GM21529 (cell line): Measurements from ENCODE around the gene TMEM114.
A peak's percentile ranks its signal among the peaks of the same experiment; 100 is the strongest.

Experiments used
- ATAC-seq: cut with Tn5 transposase; IDR thresholded peaks from one replicate; pipeline ENCODE4 v1.9.1; 2021; ENCODE audit not compliant: unreplicated experiment

The TMEM114 gene

DNA sequence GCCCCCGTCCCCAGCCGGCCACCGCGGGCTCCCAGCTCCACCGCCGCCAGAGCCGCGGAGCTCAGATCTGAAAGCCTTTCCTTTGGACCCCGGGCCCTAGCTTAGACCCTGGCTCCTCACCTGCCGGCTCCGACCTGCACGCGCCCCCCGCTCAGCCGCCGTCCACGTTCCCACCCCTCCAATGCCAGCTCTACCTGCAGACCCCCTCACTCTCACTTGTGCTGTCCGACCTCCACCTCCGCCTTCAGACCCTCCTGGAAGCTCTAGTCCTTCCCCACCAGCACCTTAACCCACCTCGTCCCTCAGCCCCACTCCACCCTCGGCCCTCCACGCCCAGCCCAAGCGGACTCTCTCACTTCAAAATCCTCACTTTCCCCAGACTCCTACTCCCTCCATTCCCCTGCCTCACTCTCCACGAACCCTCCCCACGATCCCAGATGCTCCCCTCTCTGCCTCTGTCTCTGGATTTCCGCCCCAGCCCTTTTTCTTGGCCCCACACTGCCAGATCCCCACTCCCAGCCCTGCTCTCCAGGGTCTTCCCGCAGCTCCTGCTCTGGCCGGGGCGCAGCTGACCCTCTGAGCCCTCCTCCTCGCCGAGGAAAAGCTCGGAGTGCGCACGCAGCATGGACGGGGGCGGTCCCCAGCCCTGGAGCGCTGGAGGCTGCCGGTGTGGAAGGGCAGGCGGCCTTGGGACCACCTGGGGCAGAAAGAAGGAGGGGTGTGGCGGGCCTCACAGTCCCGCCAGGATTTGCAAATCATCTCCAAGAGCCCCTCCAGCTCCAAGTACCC, at the start of gene TMEM114:
Gene TMEM114 (minus strand): TSS at position 612 of the 789 bp plus-strand sequence. CDS start 673 bp downstream, outside the sequence.
- no peak for ATAC-seq

DNA sequence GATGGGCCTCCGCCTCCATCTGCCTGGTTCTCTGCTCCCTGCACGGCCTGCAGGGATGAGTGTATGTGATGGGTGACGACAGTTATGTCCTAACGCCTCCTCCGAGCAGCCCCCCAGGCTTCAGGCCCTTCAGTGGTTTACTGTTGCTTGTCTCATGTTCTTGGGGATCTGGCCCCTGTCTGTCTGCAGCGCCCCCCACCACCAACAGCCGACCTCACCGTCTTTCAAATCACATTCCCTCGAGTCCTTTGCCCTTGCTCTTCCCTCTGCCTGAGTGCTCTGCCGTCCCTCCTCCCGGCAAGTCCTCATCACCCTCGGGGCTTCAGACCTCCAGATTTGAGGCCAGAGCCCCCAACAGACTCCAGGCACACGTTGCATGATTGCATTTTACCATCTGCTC, 49.4 kb upstream of the TMEM114 start:
- no peak for ATAC-seq

DNA sequence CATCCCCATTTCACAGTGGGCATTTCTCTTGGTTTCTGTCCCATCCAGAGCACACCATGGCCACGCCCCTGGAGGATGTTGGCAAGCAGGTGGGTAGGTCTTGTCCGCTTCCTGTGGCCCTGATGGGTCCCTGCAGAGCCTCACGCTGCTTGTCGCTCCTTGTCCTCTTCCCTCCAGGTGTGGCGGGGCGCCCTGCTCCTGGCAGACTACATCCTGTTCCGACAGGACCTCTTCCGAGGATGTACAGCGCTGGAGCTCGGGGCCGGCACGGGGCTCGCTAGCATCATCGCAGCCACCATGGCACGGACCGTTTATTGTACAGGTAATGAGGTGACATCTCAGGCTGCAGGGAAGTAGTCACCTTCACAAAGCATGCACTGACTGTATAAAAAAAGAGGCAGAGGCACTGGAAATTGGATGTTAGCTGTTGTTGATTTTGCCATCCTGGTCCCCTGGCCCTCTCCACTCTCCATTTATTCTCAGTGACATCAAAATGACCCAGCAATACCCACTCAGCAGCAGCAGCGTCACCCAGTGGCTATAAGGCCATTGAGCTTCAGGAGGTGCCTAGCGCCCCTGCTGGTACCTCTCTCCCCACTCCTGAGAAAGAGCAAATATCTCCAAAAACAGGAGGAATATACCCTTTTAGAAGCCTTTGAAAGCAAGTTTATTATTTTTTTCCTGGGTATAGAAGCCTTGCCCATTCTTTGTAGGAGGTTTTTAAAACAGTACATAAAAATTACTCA, 44.9 kb upstream of the TMEM114 start:
- no peak for ATAC-seq

DNA sequence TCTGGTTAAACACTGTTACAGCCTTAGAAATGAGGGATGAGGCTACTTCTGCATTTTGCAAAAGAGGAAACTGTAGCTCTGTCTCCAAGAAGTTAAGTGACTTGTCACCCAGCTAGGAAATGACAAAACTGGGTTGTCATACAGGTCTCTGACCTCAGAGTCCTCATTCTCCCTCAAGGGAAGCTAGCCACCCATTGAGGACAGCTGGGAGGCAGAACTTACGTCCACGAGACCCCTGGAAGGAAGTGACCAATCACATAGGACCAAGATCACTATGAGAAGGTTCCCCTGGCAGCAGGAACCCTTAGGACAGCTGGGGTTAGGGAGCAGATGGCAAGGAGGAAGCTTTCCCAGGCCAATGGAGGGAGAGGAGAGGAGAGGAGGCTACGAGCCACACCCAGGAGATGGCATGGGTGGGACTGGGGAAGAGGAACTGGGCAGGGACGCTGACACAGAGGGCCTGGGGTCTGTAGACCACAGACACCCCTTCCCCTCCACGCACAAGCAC, 42.4 kb upstream of the TMEM114 start:
- no peak for ATAC-seq

DNA sequence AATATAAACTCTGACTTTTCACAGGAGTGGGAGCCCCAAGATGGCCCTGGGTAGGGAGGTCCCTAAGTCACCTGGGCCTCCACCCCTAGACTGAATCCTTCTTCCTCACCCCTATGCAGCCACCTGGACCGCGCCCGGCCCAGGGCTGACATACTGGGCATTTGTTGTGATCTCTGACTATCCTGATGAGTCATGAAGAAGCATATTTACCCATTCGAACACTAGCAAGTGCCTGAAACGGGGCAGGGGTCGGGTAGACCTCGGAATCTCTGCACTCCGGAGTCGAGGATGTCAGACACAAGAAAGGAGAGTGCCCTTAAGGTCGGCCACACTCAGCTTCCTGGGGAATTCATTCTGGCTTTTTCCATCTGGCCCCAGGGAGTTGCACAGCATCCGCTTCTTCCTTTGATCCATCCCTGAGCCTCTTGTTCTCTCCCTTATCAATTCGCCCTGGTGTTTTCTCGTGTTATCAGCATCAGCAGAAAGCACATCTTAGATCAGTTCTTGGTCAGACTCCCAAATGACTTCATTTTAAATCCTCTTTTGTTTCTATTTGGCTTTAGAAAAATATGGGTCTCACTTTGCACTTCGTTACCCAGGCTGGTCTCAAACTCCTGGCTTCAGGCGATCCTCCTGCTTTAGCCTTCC, 41.6 kb upstream of the TMEM114 start:
- ATAC-seq, result no peak

DNA sequence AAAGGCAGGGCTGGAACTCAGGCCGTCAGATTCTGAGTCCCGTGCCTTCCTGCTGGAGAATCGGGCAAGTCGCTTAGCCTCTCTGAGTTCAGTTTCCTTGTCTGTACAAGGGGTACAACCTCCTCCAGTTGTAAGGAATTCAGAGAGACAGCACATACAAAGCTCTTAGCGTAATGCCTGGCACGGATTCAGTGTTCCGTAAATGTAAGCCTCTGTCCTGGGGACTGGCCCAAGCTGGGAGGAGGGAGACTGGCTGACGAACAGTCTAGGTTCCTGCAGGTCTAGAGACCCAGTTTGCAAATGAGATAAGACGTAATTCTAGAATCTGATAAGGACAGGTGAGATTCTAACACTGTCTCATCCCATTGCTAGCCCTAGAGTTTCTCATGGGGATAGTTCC, 41.1 kb upstream of the TMEM114 start:
- ATAC-seq, result no peak

DNA sequence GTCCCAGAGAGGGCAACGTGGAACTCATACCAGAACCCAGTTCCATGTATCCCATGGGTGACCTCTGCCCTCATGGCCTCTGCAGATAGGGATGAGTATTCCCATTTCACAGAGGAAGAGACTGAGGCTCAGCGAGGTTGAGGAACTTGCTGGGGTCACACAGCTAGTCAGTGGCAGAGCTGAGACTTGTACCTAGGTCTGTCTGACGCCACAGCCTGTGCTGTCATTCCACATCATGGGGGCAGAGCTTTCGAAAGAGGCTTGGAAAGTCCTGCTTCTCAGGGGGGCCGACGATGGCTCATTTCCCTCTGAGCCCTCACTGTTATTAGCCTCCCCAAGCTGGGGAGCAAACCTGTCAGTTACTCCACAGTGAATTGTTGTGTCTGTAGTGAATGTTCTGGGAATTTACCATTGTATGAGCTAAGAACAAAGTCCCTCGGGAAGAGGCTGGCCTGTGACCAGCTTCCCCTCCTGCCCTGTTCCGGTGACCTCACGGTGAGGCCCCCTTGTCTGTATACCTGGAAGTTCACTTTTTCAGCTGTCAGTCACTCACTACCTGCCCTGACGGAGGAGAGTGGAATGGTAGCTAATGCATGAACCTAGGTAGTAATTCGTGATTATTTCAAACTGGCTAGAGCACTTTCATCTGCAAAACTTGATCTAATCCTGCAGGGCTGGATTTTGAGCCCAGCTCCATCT, 40.1 kb upstream of the TMEM114 start:
- no peak for ATAC-seq

DNA sequence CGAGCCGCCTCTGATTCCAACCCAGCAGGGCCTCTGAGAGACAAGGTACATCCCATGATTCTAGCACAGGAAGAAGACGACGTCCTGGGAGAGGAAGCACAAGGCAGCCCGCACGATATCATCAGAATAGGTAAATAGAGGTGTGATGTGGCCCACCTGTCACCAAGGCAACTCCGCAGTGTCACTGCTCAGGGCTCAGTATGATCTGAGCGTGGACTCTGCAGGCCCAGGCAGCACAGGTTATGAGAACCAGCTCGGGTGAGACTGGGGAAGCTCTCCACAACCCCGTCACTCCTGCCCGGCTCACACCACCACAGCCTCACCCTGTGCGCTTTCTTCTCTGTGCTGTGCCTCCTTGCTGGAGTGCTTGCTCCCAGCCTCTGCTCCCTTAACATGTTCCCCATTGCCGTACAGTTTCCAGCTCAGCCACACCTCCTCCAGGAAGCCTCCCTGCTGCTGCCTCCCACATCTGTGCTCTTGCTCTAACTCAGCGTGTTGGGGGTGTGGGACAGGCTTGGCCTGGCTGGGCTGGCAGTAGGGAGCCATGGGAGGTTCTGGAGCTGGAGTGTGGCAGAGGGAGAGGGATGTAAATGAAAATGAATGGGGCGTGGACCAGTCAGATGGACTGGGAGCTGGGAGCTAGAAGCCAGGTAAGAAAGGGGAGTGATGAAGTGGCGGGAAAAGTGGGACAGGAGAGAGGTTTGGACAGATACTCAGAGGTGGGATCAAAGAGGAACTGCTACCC, 38.8 kb upstream of the TMEM114 start:
- ATAC-seq, result no peak

DNA sequence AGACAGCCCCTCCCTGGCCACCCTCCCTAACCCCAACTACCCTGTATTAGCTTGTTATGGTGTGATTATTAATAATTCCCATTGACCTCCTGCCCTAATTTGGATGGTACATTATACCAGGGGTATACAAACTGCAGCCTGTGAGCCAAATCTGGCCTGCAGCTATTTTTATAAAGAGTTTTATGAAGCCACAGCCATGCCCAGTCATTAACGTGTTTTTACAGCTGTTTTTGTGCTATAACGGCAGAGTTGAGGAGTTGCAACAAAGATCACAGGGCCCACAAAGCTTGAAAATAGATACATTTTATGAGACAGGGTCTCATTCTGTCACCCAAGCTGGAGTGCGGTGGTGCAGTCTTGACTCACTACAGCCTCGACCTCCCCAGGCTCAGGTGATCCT, 37.1 kb upstream of the TMEM114 start:
- ATAC-seq, result no peak

DNA sequence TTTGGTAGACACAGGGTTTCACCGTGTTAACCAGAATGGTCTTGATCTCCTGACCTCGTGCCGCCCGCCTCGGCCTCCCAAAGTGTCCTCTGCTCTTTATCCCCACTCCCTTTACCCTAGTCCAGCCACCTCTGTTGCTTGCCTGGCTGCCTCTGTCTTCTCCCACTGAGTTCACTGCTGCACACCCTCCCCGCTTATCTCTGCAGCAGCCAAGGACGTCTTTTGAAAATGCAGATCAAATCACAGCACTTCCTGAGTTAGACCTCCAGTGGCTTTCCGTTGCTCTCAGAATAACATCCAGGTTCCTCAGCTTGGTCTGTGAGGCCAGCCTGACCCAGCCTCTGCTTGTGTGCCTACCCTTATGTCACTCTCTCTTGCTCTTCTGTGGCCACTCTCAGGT, 36.6 kb upstream of the TMEM114 start:
- no peak for ATAC-seq

DNA sequence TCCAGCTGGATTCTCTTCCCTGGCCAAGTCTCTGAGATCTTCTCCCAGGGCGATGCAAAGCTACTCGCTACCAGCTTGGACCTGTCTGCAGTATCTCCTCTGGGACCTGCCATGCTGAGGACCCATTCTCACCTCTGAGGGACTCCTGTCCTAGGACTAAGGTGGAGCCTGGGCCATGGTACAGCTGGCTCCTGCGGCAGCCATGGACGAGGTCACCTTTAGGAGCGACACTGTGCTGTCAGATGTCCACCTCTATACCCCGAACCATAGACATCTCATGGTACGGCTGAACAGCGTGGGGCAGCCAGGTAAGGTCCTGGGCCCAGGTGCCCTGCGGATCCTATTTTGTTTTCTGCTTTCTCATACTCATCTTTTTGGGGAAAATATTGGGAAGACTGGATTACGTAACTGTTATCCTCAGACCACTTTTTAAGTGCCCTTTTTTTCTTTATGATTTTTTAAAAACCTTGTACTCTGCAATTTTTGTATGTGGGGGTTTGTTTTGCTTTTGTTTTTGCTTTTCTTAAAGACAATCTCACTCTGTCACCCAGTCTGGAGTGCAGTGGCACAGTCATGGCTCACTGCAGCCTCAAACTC, 35.3 kb upstream of the TMEM114 start:
- ATAC-seq, result no peak

DNA sequence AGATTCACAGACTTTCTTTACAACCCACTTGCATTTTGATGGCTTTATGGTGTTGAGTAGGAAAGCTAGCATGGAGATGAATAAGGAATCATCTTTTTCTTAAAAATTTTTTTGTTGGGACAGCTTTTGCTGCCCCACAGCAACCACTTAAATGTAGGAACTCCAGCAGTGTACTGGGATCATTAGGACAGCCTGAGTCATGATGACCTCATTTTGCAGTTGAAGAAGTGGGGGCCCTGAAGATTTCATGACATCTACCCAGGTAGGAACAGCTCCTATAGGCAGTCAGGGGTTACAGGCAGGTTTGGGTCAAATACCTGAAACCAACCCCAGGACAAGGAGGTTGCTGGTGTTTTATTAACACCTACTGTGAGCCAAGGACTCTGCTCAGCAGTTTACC, 33.3 kb upstream of the TMEM114 start:
- ATAC-seq, result no peak

DNA sequence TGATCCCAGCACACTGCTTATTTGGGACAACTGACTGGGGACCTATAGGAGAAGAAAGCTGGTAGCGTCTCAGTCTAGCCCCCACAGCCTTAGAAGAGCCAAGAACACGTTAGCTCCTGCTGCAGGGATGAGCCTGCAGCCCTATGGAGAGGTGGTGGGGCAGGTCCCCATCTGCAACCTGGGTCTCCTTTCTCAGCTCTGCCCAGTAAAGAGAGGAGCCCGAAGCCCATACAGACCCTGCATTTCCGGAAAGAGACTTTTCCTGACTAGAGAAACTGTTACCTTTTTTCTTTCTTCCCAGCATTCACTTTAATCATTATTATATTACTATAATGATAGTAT, 32.0 kb upstream of the TMEM114 start:
- peak; percentile 17 for ATAC-seq

DNA sequence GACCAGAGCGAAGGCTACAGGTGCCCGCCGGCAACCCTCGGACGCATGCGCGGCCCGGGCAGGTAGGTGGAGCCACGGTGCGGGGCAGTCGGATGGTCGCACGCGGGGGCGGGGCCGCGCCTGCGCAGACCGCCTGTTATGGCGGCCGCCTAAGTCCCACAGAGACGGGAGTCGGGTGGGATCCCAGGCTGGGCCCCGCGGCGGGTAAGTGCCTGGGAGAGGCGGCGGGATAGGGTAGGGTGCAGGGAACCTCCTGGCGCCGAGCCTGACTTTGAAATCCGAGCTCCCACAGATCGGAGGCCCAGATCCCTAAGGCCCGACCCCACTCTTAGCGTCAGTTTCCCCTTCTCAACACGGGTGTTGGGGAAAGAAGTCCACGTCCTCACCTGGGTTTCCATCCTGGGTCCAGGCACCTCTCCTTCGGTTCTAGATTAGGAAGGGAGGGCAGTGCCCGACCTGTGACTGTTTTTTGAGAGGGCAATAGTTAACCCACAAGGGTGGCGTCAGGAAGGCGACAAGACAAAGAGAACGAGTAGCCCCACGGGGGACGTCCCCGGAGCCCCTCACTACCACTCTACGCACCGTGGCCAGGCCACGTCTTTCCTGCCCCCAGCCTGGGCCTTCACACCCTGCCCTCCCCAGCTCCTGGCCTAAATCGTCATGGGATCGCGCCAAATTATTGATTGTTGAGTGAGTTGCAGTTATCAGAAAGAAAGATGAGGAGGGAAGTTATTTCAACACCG, 31.4 kb upstream of the TMEM114 start, which contains the start of gene METTL22:
Gene METTL22 (plus strand): TSS at position 127 of the 743 bp plus-strand sequence. CDS start 3,968 bp downstream, outside the sequence.
- ATAC-seq, result peak; percentile 84

DNA sequence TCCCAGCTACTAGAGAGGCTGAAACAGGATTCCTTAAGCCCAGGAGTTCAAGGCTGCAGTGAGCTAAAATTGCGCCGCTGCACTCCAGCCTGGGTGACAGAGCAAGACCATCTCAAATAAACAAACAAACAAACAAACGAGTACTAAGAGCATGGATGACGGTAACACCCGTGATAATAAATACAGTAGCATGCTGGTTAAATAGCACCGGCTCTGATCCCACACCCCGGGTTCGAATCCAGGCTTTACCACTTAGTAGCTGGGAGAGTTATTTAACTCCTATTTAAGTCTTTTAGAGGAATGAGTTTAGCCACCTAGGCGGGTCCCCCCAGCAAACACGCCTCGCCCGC, 30.9 kb upstream of the TMEM114 start:
- ATAC-seq, result no peak

DNA sequence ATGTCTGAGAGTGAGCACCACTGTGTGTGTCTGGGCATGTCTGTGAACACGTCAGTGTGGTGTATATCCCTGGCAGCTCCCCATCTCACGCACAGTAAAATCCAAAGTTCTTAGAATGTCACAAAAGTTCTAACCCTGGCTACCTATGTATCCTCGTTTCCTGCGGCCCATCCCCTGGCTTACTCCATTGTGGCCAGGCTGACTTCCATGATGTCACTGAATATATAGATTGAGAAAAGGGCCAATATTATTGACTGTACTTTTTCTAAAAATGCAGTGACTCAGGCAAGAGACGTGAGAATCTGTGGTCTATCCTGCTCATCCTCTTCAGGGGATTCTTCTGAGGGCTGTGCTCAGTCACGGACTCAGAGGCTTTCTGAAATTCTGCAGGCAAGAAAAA, 30.2 kb upstream of the TMEM114 start:
- ATAC-seq, result no peak

DNA sequence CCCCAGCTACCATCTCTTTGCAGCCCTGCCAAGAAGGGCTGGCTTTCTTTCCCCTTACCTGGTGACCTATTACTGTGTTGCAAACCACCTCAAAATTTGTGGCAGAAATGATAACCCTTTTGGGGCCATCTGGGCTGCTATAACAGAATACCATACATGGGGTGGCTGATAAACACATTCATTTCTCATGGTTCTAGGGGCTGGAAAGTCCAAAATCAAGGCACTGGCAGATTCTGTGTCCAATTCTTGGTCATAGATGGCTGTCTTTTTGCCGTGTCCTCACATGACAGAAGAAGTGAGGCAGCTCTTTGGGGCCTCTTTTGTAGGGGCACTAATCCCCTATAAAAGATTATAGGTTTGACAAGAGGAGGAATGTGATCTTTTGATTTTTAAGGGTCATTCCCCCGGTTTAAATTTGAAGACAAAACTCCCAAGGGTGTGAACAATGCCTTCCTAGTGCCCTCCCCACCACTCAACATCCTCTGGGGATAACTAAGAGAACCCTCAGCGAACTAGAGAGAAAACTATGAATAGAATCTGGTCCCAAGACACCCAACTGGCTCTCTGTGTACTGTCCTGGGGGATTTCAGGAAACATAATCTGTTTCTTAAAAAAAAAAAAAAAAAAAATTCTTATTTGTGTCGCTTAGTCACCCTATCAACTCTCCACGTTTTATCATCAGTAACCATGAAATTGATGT, 29.5 kb upstream of the TMEM114 start:
- no peak for ATAC-seq

DNA sequence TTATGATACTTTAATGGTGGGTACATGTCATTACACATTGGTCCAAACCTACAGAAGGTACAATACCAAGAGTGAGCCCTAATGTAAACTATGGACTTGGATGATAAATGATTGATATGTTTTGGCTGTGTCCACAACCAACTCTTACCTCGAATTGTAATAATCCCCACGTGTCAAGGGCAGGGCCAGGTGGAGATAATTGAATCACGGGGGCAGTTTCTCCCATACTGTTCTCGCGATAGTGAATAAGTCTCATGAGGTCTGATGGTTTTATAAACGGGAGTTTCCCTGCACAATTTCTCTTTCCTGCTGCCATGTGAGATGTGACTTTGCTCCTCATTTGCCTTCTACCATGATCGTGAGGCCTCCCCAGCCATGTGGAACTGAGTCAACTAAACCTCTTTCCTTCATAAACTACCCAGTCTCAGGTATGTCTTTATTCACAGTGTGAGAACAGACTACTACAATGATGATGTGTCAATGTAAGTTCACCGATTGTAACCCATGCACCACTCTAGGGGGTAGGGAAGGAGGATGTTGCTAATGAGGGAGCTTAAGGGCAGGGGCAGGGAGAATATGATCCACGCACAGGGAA, 24.2 kb upstream of the TMEM114 start:
- ATAC-seq, result no peak
